COR-L47 (cell line): ENCODE results near the gene TMEM132D.

Experiments used
- DNase-seq: peaks from one replicate; lab custom pipeline; 2025; lab: John Stamatoyannopoulos, UW

The TMEM132D gene

GRCh38 chr12:129337413-129337812 is 566.4 kb downstream of the TMEM132D start:
- DNase-seq = no peak

GRCh38 chr12:129335773-129336172 is 568.1 kb downstream of the TMEM132D start:
- DNase-seq = no peak

- DNase-seq = no peak
Measured at GRCh38 chr12:129332286-129332685, 571.5 kb downstream of the TMEM132D start.

- no peak for DNase-seq
Measured at GRCh38 chr12:129331356-129332085, 572.3 kb downstream of the TMEM132D start.

GRCh38 chr12:129328235-129328634 is 575.6 kb downstream of the TMEM132D start:
- no peak for DNase-seq

GRCh38 chr12:129325566-129325965 is 578.3 kb downstream of the TMEM132D start:
- no peak for DNase-seq

GRCh38 chr12:129312048-129312447 is 591.8 kb downstream of the TMEM132D start:
- DNase-seq = no peak

GRCh38 chr12:129310346-129310745 is 593.5 kb downstream of the TMEM132D start:
- DNase-seq = no peak

GRCh38 chr12:129305851-129306250 is 598.0 kb downstream of the TMEM132D start:
- no peak for DNase-seq

- DNase-seq = no peak
Measured at GRCh38 chr12:129304529-129304928, 599.3 kb downstream of the TMEM132D start.

- DNase-seq = no peak
Measured at GRCh38 chr12:129300011-129300410, 603.8 kb downstream of the TMEM132D start.

- no peak for DNase-seq
Measured at GRCh38 chr12:129298921-129299320, 604.9 kb downstream of the TMEM132D start.

- no peak for DNase-seq
Measured at GRCh38 chr12:129296671-129297070, 607.2 kb downstream of the TMEM132D start.

GRCh38 chr12:129294868-129295267 is 609.0 kb downstream of the TMEM132D start:
- no peak for DNase-seq

GRCh38 chr12:129279771-129280170 is 624.1 kb downstream of the TMEM132D start:
- DNase-seq = no peak

GRCh38 chr12:129276361-129277060 is 627.3 kb downstream of the TMEM132D start:
- DNase-seq = no peak

GRCh38 chr12:129269756-129270495 is 633.9 kb downstream of the TMEM132D start:
- no peak for DNase-seq

- no peak for DNase-seq
Measured at GRCh38 chr12:129258781-129259318, 645.0 kb downstream of the TMEM132D start.

- no peak for DNase-seq
Measured at GRCh38 chr12:129257524-129257923, 646.3 kb downstream of the TMEM132D start.

GRCh38 chr12:129246630-129247029 is 657.2 kb downstream of the TMEM132D start:
- DNase-seq = no peak

- no peak for DNase-seq
Measured at GRCh38 chr12:129245769-129246168, 658.1 kb downstream of the TMEM132D start.

- no peak for DNase-seq
Measured at GRCh38 chr12:129241852-129242251, 662.0 kb downstream of the TMEM132D start.

- no peak for DNase-seq
Measured at GRCh38 chr12:129237881-129238280, 665.9 kb downstream of the TMEM132D start.
